ENCODE measurements around the gene MAMSTR.
"Not testable (repeated sequence)": the region's sequence is repeated elsewhere in the genome, so short reads cannot be mapped to it uniquely, and the experiment has no call there.

MAMSTR gene

DNA sequence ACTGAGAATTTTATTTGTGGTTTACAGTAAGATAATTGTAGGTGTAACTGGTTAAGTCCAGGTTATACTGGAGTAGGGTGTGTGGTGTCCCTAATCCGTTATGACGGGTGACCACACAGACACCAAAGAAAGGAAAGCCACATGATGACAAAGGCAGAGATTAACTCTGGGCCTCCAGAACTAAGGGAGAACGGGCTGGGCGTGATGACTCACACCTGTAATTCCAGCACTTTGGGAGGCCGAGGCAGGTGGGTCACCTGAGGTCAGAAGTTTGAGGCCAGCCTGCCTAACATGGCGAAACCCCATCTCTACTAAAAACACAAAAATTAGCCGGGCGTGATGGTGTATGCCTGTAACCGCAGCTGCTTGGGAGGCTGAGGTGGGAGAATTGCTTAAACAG, 33.9 kb downstream of the MAMSTR start:
- DNase-seq = no peak

- DNase-seq = peak in 1 of 2 donors; percentile 40
These were observed 36.2 kb downstream of the MAMSTR start for GRCh38 chr19:48683349-48683748.

- DNase-seq = no peak
These were observed 38.4 kb downstream of the MAMSTR start for GRCh38 chr19:48681127-48681470.

GRCh38 chr19:48680436-48681126, 38.9 kb downstream of the MAMSTR start:
- no peak for DNase-seq

DNA sequence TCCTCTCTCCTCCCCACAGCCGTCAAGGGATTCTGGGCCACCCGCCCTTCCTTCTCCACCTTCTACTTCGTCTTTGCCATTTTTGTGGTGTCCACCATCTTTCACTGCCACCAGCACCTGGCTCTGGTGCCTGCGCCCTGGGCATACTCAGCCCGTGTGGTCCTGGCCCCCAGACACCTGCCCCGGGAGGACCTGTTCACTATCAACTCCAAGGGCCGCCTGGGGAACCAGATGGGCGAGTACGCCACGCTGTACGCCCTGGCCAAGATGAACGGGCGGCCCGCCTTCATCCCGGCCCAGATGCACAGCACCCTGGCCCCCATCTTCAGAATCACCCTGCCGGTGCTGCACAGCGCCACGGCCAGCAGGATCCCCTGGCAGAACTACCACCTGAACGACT, 39.5 kb downstream of the MAMSTR start:
- DNase-seq = not testable (repeated sequence)

GRCh38 chr19:48678201-48678600, 41.3 kb downstream of the MAMSTR start:
- no peak for DNase-seq

GRCh38 chr19:48676887-48677286, 42.6 kb downstream of the MAMSTR start:
- DNase-seq = no peak

DNA sequence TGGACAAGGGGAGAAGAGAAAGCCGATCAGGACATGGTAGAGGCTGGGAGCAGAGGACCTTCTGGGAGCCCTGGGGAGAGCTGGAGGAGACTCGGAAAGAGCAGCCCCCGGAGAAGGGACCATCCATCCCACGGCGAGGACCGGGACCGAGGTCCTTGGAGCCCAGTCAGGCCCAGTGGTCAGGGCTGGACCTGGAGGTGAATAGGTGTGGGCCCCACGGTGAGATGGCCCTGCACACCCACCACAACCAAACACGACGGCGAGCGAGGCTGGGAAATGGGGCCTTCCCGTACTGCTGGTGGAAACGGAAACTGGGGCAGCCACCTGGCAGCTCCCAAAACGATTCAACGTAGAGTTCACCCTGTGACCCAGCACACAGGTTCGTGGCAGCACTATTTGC, 43.0 kb downstream of the MAMSTR start:
- DNase-seq = no peak

GRCh38 chr19:48674921-48675824, 44.4 kb downstream of the MAMSTR start:
- DNase-seq = peak; percentile 76

DNA sequence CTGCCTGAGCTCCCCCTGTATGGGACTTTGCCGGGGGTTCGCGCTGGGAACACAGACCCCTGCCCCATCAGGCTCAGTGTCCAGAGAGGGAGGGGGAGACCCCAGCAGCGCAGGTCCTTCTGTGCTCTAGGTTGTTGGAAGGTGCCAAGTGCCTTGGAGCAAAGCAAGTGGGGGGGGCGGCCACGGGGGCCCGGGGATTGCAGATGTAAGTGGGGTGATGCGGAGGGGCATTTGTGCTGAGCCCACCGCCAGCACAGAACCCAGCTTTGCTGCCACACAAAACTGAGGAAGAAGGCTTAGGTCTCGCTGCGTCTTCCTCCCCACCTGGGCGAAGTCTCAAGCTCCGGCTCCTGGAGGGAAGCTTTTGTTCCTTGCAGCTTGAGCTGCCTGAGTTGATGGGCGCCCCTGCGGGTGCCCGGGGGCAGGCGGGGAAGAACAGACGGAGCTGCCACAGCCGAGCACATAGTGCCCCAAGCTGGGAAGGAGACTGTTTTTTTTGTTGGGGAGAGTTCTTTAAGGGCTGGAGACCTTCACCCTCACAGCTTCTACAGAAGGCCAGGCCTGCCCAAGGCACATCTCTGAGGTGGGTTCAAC, 45.2 kb downstream of the MAMSTR start:
- DNase-seq = no peak

DNA sequence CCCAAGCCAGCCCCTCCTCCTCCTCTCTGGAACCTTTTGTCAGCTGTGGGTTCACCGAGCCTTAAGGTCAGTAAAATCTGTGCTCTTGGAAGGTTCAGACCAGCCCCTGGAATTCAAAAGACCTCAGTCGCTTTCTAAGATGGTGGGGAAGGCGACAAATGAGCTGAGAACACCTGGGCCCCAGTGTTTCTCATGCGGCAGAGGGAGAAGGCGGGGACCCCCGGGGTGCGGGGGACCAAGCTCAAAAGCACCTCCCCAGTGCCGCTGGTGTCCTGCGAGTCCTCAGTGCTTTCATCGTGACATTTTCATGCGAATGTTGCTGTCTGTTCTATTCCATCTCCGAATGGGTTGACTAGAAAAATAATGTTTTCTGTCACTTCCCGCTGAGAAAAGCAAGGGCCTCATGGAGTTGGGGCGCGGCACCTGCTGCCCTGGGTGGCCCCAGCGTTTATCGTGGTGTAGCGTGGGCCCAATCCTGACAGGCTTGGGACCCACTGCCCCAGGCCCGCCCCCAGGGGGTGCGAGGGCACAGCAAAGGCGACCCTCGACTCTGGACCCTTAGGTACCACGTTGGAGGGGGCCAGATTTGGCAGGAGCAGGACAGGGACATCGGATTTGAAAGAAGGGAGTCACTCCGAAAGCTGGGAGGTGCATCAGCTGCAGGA, 46.0 kb downstream of the MAMSTR start:
- no peak for DNase-seq

DNA sequence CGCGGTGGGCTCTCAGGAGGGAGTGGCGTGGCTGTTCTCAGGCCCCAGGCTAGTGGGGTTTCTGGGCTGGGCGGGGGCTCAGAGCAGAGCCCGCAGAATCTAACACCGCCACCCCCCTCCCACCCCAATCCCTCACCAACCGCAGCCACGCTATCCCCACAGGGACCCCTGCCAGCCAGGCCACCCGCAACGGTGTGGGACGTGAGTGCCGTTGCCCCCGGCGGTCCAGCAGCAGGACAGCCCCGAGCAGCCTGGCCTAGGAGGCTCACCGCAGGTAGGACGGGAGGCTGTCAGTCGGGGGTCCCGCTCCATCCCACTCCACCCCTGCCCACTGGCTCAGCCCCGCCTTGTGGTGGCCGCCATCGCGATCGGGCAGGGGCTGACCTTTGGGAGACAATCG, 46.5 kb downstream of the MAMSTR start, which contains the start of gene NTN5:
Gene NTN5 (minus strand): TSS at position 24 of the 400 bp plus-strand sequence. CDS start 2,031 bp downstream, outside the sequence.
- DNase-seq = no peak

- DNase-seq = no peak
These were observed 48.0 kb downstream of the MAMSTR start for GRCh38 chr19:48671446-48671995.

- DNase-seq = no peak
These were observed 48.7 kb downstream of the MAMSTR start for GRCh38 chr19:48670699-48671445.

DNA sequence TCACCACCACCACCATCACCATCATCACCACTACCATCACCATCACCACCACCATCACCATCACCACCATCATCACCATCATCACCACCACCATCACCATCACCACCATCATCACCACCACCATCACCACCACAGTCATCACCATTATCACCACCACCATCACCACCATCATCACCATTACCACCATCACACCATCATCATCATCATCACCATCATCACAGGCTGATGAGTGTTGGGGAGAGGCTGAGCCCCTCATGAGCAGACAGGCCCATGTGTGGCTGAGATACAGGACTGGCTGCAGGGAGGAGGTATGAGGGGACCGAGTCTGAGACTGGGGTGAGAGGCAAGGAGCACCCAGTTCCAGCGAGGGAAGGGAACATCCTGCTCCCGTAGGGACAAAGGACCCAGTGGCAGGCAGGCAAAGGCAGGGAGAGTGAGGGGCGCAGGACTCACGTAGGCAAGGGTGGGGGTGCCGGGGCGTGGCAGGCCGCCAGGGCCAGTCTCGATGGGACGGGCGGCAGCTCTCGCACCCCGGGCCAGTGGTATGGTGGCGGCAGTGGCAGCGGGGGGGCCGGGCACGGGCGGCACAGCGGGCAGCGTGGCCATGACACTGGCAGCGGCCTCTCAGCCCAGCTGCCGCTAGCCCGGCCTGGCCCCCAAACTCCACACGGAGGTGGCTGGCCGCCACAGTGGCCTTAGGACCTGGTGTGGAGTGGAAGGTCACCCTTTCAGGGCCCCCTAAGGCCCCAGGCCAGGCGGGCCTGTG, 49.4 kb downstream of the MAMSTR start:
- no peak for DNase-seq

- no peak for DNase-seq
These were observed 50.8 kb downstream of the MAMSTR start for GRCh38 chr19:48668761-48669160.

DNA sequence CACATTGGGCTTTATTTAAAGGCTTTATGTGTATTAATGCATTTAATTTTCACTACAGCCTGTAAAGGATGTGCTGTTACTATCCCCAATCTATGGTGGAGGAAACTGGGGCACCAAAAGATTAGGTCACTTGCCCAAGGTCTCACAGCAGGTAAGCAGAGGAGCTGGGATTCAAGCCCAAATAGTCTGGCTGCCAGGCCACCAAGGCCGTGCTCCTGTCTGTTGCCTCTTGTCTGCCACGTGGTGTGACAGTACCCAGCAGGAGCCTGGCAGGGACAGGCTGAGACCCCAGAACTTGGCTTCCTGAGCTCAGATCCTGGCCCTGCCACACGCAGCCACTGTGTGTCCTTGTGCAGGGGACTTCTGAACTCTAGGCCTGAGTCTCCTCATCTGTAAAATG, 51.2 kb downstream of the MAMSTR start:
- DNase-seq = no peak

DNA sequence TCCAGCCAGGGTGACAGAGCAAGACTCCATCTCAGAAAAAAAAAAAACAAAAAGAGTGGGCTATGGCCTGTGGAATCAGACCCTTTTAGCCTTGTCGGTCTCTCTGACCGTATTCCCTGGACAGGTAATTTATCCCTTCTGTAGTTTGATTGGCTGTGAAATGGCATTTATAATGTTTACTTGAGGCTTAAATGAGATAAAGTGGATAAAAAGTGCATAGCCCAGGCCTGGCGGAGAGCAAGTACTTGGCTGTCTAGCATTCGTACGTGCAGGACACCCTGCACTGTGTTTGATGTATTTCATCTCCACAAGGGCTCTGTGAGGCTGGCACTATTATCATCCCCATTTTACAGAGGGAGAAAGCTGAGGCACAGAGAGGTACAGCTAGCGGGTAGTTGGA, 53.7 kb downstream of the MAMSTR start:
- DNase-seq = no peak

- DNase-seq = no peak
These were observed 55.0 kb downstream of the MAMSTR start for GRCh38 chr19:48664476-48664875.

GRCh38 chr19:48663667-48664066, 55.9 kb downstream of the MAMSTR start:
- no peak for DNase-seq
